ENCODE measurements around the gene ZNF85. TPM values are rescaled to one million over a fixed set of nuclear protein-coding genes. Genes with fewer than 3 reads are reported as not detected.

Gene ZNF85
- total RNA-seq (1 to 10 TPM; 3.4 to 4.7 TPM), total RNA-seq (2.3 to 24.5 (median 13.0) reads per million in 172 experiments)
- polyA plus RNA-seq (2013, experiment 1 of 2) = 7.1 TPM
- 7.3 TPM for polyA plus RNA-seq (2013, experiment 2 of 2)

- H3K4me3 Mint-ChIP-seq = peak within 1 kb of the TSS; percentile 96
- no peak for TF ChIP-seq CTCF (IDR thresholded peaks at IDR 0.05)
- intact Hi-C loops (cut with DNase I, micrococcal nuclease) = loop anchor here (2.0 to 10.0 kb wide), 8 partner anchors 76 to 582 kb away; partner anchors contain the start of genes ZNF430 (in 2 of the 2), ZNF429 (in 1 of the 2), ZNF431 (in 1 of the 2) and ZNF626 (in 1 of the 2)
- H3K27ac ChIP-seq (ENCODE audit: low read depth in 1 of 2, low read length in 2 of 2) = peak within 1 kb of the TSS; percentile 44 to 75
- peak within 1 kb of the TSS; percentile 89 for H3K27ac Mint-ChIP-seq
- peak; percentile 99 for ATAC-seq (ENCODE audit: poor library complexity)
- ChIA-PET CTCF (interaction anchor here (0.9 kb wide), 1 partner anchor 560 kb away, joined by 3 read pairs; no protein-coding TSS in a partner anchor), POLR2A (interaction anchor here (0.5 to 2.8 kb wide), 27 partner anchors 10 to 1395 kb away, joined by 3 to 43 read pairs (median 5); partner anchors contain the start of genes ZNF100, ZNF253, ZNF257 and ZNF429)
- peaks cover 16% of the 10 kb centered on the region for H3K36me3 Mint-ChIP-seq (ENCODE audit: low read depth)
- peaks cover 26% of the 10 kb centered on the region for H3K4me1 Mint-ChIP-seq (ENCODE audit: low read depth)
- H3K4me3 ChIP-seq (ENCODE audit: low read length) = peak within 1 kb of the TSS; percentile 83
- no peaks in the 10 kb centered on the region for H3K9me3 ChIP-seq (ENCODE audit: control insufficient read depth in 1 of 2, insufficient read depth in 1 of 2, low read length in 2 of 2)
- peak; percentile 79 to 97 (median 86) for DNase-seq
- no peaks in the 10 kb centered on the region for H3K27me3 ChIP-seq (ENCODE audit: control insufficient read depth in 1 of 2, insufficient read depth in 2 of 2, low read length in 2 of 2)
- H3K27me3 Mint-ChIP-seq = no peaks in the 10 kb centered on the region
- H3K4me1 ChIP-seq (ENCODE audit: insufficient read depth, low read length) = peaks cover 12% of the 10 kb centered on the region
- H3K9me3 Mint-ChIP-seq = no peaks in the 10 kb centered on the region
- no peaks in the 10 kb centered on the region for H3K36me3 ChIP-seq (ENCODE audit: insufficient read depth, low read length)
These were observed at the start of gene ZNF85 for GRCh38 chr19:20923077-20923871. Gene ZNF85 (plus strand): TSS chr19:20923251. CDS start chr19:20923401, 150 bp downstream.

GRCh38 chr19:20879501-20879900, 43.5 kb upstream of the ZNF85 start:
- Histone ChIP-seq H3K36me3 (ENCODE audit: insufficient read depth, low read length) (no peaks in the 10 kb centered on the region), H3K4me1 (ENCODE audit: insufficient read depth, low read length) (no peaks in the 10 kb centered on the region), H3K27ac (ENCODE audit: low read depth in 1 of 2, low read length in 2 of 2) (no peak overlapping the region), H3K27me3 (ENCODE audit: control insufficient read depth in 1 of 2, insufficient read depth in 2 of 2, low read length in 2 of 2) (peaks cover 0 to 2% of the 10 kb centered on the region in 2 experiments), H3K4me3 (ENCODE audit: low read length) (no peak overlapping the region), H3K9me3 (ENCODE audit: control insufficient read depth in 1 of 2, insufficient read depth in 1 of 2, low read length in 2 of 2) (no peaks in the 10 kb centered on the region)
- Mint-ChIP-seq H3K4me3 (no peak overlapping the region), H3K4me1 (ENCODE audit: low read depth) (no peaks in the 10 kb centered on the region), H3K9me3 (peaks cover 56% of the 10 kb centered on the region), H3K36me3 (ENCODE audit: low read depth) (peaks cover 16% of the 10 kb centered on the region), H3K27me3 (peaks cover 15% of the 10 kb centered on the region), H3K27ac (no peak overlapping the region)
- ChIA-PET POLR2A (no interaction called here), CTCF (no interaction called here)
- no peak for TF ChIP-seq CTCF (IDR thresholded peaks at IDR 0.05)
- intact Hi-C loops (cut with DNase I, micrococcal nuclease) = no loop called here
- no peak for DNase-seq
- no peak for ATAC-seq (ENCODE audit: poor library complexity)

- TF ChIP-seq CTCF (IDR thresholded peaks at IDR 0.05) = no peak
- Histone ChIP-seq H3K27ac (ENCODE audit: low read depth in 1 of 2, low read length in 2 of 2) (no peak overlapping the region), H3K27me3 (ENCODE audit: control insufficient read depth in 1 of 2, insufficient read depth in 2 of 2, low read length in 2 of 2) (peaks cover 0 to 2% of the 10 kb centered on the region in 2 experiments), H3K4me3 (ENCODE audit: low read length) (no peak overlapping the region), H3K36me3 (ENCODE audit: insufficient read depth, low read length) (no peaks in the 10 kb centered on the region), H3K9me3 (ENCODE audit: control insufficient read depth in 1 of 2, insufficient read depth in 1 of 2, low read length in 2 of 2) (no peaks in the 10 kb centered on the region), H3K4me1 (ENCODE audit: insufficient read depth, low read length) (no peaks in the 10 kb centered on the region)
- ChIA-PET CTCF (no interaction called here), POLR2A (no interaction called here)
- ATAC-seq (ENCODE audit: poor library complexity) (no peak), DNase-seq (no peak)
- Mint-ChIP-seq H3K36me3 (ENCODE audit: low read depth) (no peaks in the 10 kb centered on the region), H3K4me1 (ENCODE audit: low read depth) (no peaks in the 10 kb centered on the region), H3K9me3 (peaks cover 29% of the 10 kb centered on the region), H3K4me3 (no peak overlapping the region), H3K27me3 (peaks cover 57% of the 10 kb centered on the region), H3K27ac (no peak overlapping the region)
- intact Hi-C loops (cut with DNase I, micrococcal nuclease) = no loop called here
These were observed 10.1 kb upstream of the ZNF85 start for GRCh38 chr19:20912973-20913372.

All from CD4-positive, alpha-beta T cell (primary cell).